Glomerular endothelial cell (primary cell): Measurements from ENCODE around the gene HNRNPLL. TPM values are rescaled to one million over a fixed set of nuclear protein-coding genes. Genes with fewer than 3 reads are reported as not detected.
"Not testable (repeated sequence)": the region's sequence is repeated elsewhere in the genome, so short reads cannot be mapped to it uniquely, and the experiment has no call there.

ENCODE experiments used
- DNase-seq: peaks from one replicate; pipeline ENCODE4 v3.0.0-alpha.2; 2011; ENCODE audit warnings: low read depth, low spot score; ENCODE audit errors: extremely low read depth
- total RNA-seq: library from RNA; depleted of rRNA; stranded (reverse); fragments of >200 nt; gene quantifications from 2 replicates; pipeline ENCODE4 v1.2.3, GENCODE V29; 2015

Gene HNRNPLL
- total RNA-seq, 1 donor from 2014 or later, result 35.7 TPM

DNA sequence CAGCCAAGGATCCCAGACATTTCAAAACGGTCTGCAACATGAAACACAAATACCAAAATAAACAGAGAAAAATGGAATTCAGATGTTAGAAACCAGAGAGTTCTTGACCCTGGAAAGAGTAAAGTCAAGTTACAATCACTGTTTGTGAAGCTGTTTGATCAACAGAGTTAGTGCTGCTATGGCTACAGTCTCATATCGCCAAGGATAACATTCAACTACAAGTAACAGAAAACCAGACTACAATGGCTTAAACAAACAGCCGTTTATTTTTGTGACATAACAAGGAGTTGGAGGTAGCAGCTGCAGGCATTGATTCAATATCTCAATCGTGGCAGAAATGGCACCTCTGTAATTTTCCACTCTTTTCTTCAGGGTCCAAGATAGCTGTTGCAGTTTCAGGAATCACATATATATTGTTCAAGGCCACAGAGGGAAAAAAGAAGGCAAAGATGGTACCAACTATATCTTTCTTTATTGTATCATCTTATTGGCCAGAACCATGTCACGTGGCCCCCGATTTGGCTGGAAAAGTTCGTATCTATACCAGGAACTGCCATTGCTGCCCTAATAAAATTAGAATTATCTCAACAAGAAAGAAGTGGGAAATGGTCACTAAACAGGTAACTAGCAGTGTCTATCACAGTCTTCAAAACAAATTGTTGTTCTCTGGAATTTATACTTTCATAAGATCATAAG, 17.7 kb upstream of the HNRNPLL start:
- DNase-seq, result no peak

GRCh38 chr2:38619458-38620164, 16.9 kb upstream of the HNRNPLL start:
- no peak for DNase-seq

GRCh38 chr2:38617301-38617700, 14.6 kb upstream of the HNRNPLL start:
- no peak for DNase-seq

- DNase-seq, result no peak
Observed at GRCh38 chr2:38615237-38615636, 12.5 kb upstream of the HNRNPLL start.

DNA sequence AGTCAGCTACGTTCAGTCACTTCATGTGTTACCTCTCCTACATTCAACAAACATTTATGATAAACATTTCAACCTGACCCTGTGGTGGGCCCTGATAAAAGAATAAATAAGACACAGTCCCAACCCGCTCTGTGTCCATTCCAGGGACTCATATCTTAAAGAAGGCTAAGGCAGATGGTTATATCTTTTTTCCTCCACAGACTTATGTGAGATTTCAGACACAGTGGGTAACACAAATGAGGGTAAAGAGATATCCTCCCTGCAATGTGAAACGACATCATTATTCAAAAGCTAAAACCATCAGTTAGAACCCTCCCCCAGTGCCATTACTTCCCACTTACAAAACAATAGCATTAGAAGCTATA, 11.1 kb upstream of the HNRNPLL start:
- DNase-seq, result no peak

DNA sequence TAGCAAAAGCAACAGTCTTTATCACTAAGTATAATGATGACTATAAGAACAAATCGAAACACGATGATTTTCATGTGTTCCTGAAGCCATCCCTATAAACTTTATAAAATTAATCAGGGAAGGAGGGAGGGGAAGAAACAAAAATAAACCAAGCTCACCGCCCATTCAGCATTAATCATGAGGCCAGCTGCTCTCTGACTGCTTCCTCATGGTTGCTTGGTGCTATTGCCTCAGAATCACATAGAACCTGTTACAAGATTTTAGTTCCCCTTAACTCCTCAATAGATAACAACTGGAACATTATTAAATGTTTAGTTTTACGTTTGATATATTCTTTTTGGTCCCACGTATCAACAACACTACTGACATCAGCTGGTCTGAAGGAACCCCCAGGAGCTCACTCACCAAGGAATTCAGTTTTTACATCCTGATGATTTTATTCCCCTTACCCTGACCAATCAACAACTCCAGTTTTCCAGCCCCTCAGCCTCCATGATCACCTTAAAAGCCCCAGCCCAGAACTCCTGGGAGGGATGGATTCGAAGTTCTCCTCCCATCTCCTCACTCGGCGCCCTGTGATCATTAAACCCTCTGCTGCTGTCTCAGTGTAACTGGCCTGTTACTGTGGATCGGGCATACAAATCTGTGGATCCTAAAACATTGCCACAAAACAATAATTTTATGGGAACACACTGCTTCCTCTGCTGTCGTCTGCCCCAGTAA, 10.6 kb upstream of the HNRNPLL start:
- no peak for DNase-seq

DNA sequence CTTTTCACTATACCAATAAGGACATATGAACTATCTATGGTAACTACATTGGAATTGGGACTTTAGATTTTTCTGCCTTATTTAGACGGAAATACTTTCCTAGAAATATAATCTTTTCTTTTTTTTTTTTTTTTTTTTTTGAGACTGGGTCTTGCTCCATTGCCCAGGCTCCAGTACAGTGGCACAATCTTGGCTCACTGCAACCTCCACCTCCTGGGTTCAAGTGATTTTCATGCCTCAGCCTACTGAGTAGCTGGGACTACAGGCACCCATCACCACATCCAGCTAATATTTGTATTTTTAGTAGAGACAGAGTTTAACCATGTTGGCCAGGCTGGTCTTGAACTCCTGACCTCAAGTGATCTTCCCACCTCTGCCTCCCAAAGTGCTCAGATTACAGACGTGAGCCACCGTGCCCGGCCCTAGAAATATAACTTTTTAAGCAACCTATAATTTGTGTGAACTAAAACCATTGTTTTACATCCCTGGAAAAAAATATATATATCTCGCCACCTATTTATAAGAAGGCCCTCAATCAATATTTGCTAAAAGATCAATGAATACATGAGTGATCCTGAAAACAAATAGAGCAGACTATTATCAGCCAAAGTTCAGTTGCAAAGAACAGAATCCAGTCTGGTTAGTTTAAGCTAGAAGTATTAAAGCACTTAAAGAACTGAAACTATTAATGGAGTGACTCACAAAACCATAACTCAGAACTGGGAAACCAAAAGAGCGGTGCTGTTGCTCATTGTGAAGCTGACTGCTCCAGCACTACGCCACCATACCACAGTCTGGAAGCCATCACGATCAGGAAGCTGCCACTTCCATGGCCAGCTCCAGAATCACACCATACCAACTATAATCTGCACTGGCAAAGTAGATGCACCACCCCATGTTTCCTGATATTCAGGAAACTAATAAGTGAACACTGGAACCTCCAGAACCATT, 8.4 kb upstream of the HNRNPLL start:
- DNase-seq, result no peak

DNA sequence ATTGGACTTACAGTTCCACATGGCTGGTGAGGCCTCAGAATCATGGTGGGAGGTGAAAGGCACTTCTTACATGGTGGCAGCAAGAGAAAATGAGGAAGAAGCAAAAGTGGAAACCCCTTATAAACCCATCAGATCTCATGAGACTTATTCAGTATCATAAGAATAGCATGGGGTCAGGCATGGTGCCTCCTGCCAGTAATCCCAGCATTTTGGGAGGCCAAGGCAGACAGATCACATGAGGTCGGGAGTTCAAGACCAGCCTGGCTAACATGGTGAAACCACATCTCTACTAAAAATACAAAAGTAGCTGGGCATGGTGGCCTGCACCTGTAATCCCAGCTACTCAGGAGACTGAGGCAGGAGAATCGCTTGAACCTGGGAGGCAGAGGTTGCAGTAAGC, 6.5 kb upstream of the HNRNPLL start:
- not testable (repeated sequence) for DNase-seq

- DNase-seq, result no peak
Observed at GRCh38 chr2:38608755-38609154, 6.0 kb upstream of the HNRNPLL start.

GRCh38 chr2:38605298-38605830, 2.6 kb upstream of the HNRNPLL start:
- no peak for DNase-seq

DNA sequence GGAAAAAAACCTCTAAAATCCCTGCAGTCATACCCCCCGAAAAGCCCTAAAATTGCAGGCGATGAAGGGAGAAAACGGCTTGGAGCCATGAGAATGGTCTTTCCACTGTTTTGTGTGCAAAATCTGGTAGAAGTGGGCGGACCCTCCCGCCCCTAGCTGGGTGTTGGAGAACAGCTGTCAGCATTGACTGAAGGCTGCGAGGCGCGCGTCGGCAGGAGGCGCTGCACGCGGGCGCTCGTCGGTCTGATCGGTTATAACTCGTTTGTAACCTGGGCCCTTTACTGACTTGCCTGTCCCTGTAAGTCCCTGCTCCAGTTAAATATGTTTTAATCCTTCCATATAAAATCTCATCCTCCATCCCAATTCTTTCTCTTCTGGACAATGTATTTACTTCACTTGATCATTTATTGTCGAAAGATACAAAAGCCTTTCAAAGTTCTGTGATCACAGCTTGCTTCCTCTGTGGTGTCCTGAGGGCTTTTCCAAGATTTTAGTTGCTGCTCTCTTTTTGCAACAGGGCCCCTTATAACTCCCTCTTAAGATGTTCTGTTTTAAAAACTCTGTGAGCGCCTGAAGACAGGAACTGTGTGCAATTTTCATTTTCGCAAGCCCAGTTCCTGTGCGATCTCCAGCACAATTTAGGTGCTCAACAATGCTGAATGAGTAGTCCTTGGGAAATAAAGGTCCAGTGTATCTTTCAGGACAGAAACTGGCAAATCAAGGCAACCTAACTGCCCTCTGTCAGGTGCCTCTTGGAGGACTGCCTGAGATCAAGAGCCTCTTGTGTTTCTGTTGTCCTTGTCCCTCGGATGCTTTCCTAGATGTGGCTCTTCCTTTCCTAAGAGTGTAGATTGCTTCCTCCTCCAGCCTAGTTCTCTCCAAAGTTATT, 918 bp upstream of the HNRNPLL start:
- no peak for DNase-seq

DNA sequence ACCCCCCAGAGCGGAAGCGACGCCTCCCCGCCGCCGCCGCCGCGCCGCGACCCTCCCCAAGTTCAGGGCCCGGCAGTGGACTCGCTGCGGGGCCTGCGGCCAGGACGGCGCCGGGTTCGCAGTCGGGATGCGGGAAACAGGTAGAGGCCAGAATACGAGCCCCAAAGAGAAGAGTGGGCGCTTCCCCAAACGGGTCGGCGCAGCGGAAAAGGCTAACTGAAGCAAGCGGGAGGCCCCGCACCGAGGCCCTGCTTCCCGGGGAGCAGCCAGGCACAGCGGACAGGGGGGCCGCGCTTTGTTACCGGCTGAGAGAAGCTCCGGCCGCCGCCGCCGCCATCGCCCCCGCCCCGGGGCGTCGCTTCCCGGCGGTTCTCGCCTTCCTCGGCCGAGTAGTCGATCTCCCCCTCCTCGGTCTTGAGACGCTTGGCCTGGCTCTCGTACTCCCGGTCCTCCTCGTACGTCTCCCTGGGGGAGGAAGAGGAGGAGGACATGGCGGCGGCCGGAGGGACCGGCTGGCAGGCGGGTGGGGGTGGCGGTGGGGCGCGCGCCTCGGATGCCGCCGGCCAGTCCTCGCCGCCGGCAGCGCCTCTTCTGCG, 494 bp downstream of the HNRNPLL start:
- no peak for DNase-seq

GRCh38 chr2:38601463-38602135, 1.1 kb downstream of the HNRNPLL start:
- no peak for DNase-seq

DNA sequence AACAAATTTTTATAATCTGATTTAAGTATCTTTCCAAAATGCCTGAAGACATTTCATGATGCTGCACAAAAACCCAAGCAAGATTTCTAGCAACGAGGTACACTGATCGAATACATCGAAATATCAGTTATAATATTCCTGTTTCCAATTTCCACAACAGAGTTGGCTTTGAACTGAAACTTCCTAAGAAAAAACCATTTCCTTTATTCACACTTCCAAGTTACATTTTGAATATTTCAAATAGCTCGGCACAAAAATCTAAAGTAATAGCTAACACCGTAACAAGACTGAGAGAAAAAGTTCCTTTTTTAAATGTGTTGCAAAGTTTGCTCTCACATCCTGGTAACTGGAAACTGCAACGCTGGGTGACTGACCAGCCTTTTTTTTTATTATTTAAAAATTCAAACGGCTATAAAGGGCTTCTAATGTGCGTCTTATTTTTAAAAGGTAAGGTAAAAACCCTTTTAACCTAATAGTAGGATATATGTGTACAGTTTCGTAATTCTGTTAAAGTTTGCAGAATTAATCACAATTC, 1.7 kb downstream of the HNRNPLL start:
- DNase-seq, result no peak

- no peak for DNase-seq
Observed at GRCh38 chr2:38600242-38600891, 2.4 kb downstream of the HNRNPLL start.

- DNase-seq, result no peak
Observed at GRCh38 chr2:38599706-38600105, 3.0 kb downstream of the HNRNPLL start.

DNA sequence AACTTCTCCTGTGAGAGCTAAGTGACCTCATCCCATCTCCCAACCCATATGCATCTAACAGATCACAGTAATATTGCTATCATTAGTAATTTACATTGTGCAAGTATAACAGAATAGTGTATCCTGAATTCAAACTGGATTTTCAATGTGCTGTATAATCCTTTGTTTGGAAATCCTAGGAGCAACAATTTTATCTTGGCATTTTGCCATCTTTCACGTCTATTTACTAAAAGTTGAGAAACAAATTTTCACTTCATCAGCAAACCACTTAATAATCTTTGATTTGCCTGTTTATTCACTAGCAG, 3.8 kb downstream of the HNRNPLL start:
- no peak for DNase-seq
